A549 (cell line): ENCODE measurements around the gene OGFR. TPM values are rescaled to one million over a fixed set of nuclear protein-coding genes. Genes with fewer than 3 reads are reported as not detected.

Experiments used
- ATAC-seq, 2 experiments: fragments of 200-7000 bp in 1 of 2; fragments of >200 bp in 1 of 2; cut with Nextera tagmentation in 1 of 2; cut with Tn5 transposase in 1 of 2; 3 replicates each; pipeline versions ENCODE4 v1.8.0 to v1.9.1; 2018 to 2020; ENCODE audit warnings: mild to moderate bottlenecking in 1 of 2, moderate library complexity in 1 of 2
- CTCF ChIA-PET: fragments of 300-600 bp; sonication (Branson Sonifier 250); formaldehyde crosslinking; extraction: SDS; loops from one replicate; lab custom pipeline; 2021; ENCODE audit warnings: antibody characterized with exemption, inconsistent platforms; lab: Yijun Ruan, JAX
- POLR2A ChIA-PET: fragments of 350-600 bp; formaldehyde crosslinking; extraction: SDS; loops from one replicate; lab custom pipeline; 2021; ENCODE audit warnings: antibody characterized with exemption, inconsistent platforms; lab: Yijun Ruan, JAX
- DNase-seq, 2 experiments: peaks; one replicate each; pipeline versions ENCODE4 v3.0.0 to v3.0.0-alpha.2; 2011 to 2016; ENCODE audit warnings: low read depth in 1 of 2, low spot score in 1 of 2
- FAIRE-seq: peaks from 2 replicates; lab custom pipeline; 2011; peaks lifted over from hg19 to GRCh38; lab: Jason Lieb, UNC
- H3K27ac ChIP-seq, 2 experiments: fragments of >200 bp; sonication (Bioruptor Twin); formaldehyde crosslinking; 3 replicates each; pipeline ENCODE4 v1.5.1; 2016 to 2017
- H3K4me1 ChIP-seq: fragments of >200 bp; sonication (Bioruptor Twin); formaldehyde crosslinking; 3 replicates; pipeline ENCODE4 v1.6.1; 2016
- H3K4me2 ChIP-seq: fragments of >200 bp; sonication (Bioruptor Twin); formaldehyde crosslinking; 3 replicates; pipeline ENCODE4 v1.6.1; 2016
- H3K4me3 ChIP-seq: fragments of >200 bp; sonication (Bioruptor Twin); formaldehyde crosslinking; 3 replicates; pipeline ENCODE4 v1.5.1; 2016
- H3K9me3 ChIP-seq: fragments of >200 bp; sonication (Bioruptor Twin); formaldehyde crosslinking; 3 replicates; pipeline ENCODE4 v1.6.1; 2016
- CEBPB ChIP-seq, 2 experiments: fragments of >200 bp in 1 of 2; sonication (Bioruptor Twin) in 1 of 2; formaldehyde crosslinking in 1 of 2; IDR thresholded peaks; 2 replicates each; pipeline ENCODE4 v1.6.1; 2012 to 2016
- CHD2 ChIP-seq: fragments of 150-350 bp; IDR thresholded peaks from 2 replicates; pipeline ENCODE4 v1.6.1; 2014; ENCODE audit warnings: low read length; ENCODE audit not compliant: partially characterized antibody
- FOXS1 ChIP-seq: fragments of 250-450 bp; sonication (Bioruptor Pico); IDR thresholded peaks from 2 replicates; pipeline ENCODE4 v1.5.0; 2020; ENCODE audit warnings: mild to moderate bottlenecking, moderate library complexity
- GATA3 ChIP-seq: IDR thresholded peaks from 2 replicates; pipeline ENCODE4 v1.6.1; 2012; ENCODE audit warnings: borderline replicate concordance
- HOXA7 ChIP-seq: fragments of 250-450 bp; sonication (Bioruptor Pico); IDR thresholded peaks from 2 replicates; pipeline ENCODE4 v1.5.0; 2020; ENCODE audit warnings: mild to moderate bottlenecking, moderate library complexity
- JUNB ChIP-seq: fragments of >200 bp; sonication (Bioruptor Twin); formaldehyde crosslinking; IDR thresholded peaks from 2 replicates; pipeline ENCODE4 v1.6.1; 2016
- MYC ChIP-seq: IDR thresholded peaks from 2 replicates; pipeline ENCODE4 v1.6.1; 2012; ENCODE audit warnings: mild to moderate bottlenecking, inconsistent platforms, low read length, improper control_type of control experiment, borderline replicate concordance
- POLR2AphosphoS2 ChIP-seq: conservative IDR thresholded peaks from 2 replicates; pipeline ENCODE4 v1.6.1; 2012; ENCODE audit warnings: low read length, improper control_type of control experiment, inconsistent platforms
- RARB ChIP-seq: fragments of 250-450 bp; sonication (Bioruptor Pico); IDR thresholded peaks from 2 replicates; pipeline ENCODE4 v1.8.0; 2021; ENCODE audit warnings: mild to moderate bottlenecking, moderate library complexity
- WGBS: methylation state at CpG from one replicate; pipeline ENCODE4 v1.1.6; 2017; ENCODE audit errors: missing lambda C conversion rate; 5-methylcytosine and 5-hydroxymethylcytosine counted together
- polyA plus RNA-seq, 4 experiments: library from polyadenylated mRNA; depleted of rRNA in 3 of 4; stranded (reverse); fragments of >200 nt; fragmentation: RNase III in 1 of 4; extraction: RNeasy Plus Mini Kit Qiagen cat#74134 plus additional on column Dnase treatment in 1 of 4; gene quantifications; 2 replicates in 3 of 4; 3 replicates in 1 of 4; pipeline ENCODE4 v1.2.3, GENCODE V29; 2011 to 2017
- TF ChIP-seq, protein P1 (sequence below): fragments of >200 bp; sonication (Bioruptor Twin); formaldehyde crosslinking; IDR thresholded peaks from 2 replicates; pipeline ENCODE4 v1.6.1; 2016
- TF ChIP-seq, protein P2 (sequence below): fragments of >200 bp; sonication (Bioruptor Twin); formaldehyde crosslinking; IDR thresholded peaks from 3 replicates; pipeline ENCODE4 v1.5.1; 2016
- TF ChIP-seq, protein P3 (sequence below): fragments of 450-650 bp; IDR thresholded peaks from 2 replicates; pipeline ENCODE4 v1.6.1; 2014; ENCODE audit warnings: antibody characterized with exemption
- TF ChIP-seq, protein P4 (sequence below): fragments of >200 bp; sonication (Bioruptor Twin); formaldehyde crosslinking; IDR thresholded peaks from 3 replicates; pipeline ENCODE4 v1.6.1; 2016

Gene OGFR
- polyA plus RNA-seq, 2 of the 4 experiments (the other 2 are of a cell fraction), result 15.9 to 35.6 TPM

DNA sequence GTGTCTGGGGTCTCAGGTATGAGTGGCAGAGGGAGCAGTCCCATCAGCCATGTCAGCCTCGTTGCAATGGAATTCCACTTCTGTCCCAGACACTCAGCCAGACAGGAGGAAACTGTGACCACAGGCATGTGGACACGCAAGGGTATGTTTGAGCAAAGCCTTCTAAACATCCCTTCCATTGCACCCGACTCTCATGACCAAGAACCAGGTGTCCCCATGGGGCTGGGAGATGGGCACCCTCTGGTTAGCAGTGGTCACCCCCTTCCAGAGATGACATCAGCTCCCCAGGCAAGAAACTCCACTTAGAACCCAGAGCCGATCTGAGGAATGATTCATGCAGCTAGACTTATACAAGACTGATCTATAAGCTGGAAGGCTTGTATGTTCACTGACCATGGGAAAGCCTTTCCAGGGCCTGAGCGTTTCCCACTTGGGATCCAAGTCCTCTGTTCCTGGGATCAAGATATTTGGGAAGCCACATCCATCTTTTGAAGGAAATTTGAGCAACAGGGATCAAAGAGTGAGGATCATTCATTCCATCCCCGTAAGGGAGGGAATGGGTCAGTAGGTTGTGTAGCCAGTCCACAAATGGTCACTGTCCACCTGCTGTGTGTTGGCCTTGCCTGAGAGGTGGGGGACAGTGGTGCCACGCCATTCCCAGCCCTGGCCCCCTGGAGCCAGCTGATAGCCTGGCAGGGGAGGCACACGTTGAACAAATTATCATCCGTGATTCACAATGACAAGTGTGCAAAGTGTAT is 12.3 kb upstream of the OGFR start (continued):
- TF ChIP-seq CEBPB (IDR thresholded peaks at IDR 0.05) (no peak), POLR2AphosphoS2 (no peak), FOXS1 (CRISPR knock-in tag) (no peak), CHD2 (no peak), MYC (no peak), RARB (no peak)
- TF ChIP-seq, protein P1, sequence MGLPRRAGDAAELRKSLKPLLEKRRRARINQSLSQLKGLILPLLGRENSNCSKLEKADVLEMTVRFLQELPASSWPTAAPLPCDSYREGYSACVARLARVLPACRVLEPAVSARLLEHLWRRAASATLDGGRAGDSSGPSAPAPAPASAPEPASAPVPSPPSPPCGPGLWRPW, result no peak
- TF ChIP-seq, protein P2, sequence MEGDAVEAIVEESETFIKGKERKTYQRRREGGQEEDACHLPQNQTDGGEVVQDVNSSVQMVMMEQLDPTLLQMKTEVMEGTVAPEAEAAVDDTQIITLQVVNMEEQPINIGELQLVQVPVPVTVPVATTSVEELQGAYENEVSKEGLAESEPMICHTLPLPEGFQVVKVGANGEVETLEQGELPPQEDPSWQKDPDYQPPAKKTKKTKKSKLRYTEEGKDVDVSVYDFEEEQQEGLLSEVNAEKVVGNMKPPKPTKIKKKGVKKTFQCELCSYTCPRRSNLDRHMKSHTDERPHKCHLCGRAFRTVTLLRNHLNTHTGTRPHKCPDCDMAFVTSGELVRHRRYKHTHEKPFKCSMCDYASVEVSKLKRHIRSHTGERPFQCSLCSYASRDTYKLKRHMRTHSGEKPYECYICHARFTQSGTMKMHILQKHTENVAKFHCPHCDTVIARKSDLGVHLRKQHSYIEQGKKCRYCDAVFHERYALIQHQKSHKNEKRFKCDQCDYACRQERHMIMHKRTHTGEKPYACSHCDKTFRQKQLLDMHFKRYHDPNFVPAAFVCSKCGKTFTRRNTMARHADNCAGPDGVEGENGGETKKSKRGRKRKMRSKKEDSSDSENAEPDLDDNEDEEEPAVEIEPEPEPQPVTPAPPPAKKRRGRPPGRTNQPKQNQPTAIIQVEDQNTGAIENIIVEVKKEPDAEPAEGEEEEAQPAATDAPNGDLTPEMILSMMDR, result no peak

DNA sequence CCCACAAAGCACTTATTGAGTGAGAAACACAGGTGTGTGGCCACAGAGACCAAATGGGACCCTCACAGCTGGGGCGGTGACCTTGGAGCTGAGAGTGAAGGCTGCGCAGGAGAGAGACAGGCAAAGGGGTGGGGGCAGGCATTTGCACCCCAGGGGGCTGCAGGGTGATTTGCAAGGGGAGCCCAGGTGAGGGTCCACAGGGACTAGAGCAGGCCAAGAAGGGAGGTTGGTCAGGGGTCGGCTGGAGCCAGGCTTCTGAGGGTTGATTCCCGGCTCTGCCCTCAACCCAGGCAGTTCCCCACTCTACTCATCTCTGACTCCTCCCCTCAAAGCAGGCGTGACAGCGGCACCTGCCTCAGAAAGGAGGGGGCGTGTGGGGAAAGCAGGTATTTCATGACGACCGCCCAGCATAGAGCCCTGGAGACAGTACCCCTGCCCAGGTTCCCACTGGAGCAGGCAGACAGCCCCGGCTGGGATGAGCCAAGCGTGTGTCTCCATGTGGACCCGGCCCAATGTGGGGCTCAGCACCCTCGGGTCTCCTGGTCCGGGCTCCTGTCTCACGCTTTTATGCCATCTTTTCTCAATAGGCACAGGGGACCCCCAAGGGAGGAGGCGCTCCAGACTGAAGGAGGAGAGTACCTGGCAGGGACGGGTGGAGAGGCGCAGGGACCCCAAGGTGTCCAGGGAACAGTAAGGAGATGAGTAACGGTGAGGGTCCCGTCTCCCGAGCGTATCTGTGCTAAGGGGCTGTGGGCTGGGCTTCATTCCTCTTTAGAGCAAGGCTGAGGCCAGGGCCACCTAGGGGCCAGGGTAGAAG is 11.5 kb upstream of the OGFR start:
- ATAC-seq, result no peak
- no peak for FAIRE-seq
- Histone ChIP-seq H3K4me1 (peaks cover 24% of the 10 kb centered on the region), H3K27ac (peak overlapping the region; percentile 77 to 81; a peak in 5 of 6 replicates), H3K4me3 (no peak overlapping the region), H3K4me2 (peak overlapping the region; percentile 87), H3K9me3 (no peaks in the 10 kb centered on the region)
- POLR2A ChIA-PET, result interaction anchor here (1.4 to 1.7 kb wide), 2 partner anchors 9 to 89 kb away, joined by 3 to 16 read pairs; no protein-coding TSS in a partner anchor
- CTCF ChIA-PET, result interaction anchor here (0.7 to 10.3 kb wide), 22 partner anchors 11 to 383 kb away, joined by 3 to 311 read pairs (median 16); partner anchors contain the start of gene NTSR1
- WGBS, result 82% methylated on average over 21 of the region's 22 CpGs
- no peak for DNase-seq
- TF ChIP-seq GATA3, result no peak
- TF ChIP-seq, protein P1, result no peak
- TF ChIP-seq CEBPB (IDR thresholded peaks at IDR 0.05), result no peak
- no peak for TF ChIP-seq JUNB
- no peak for TF ChIP-seq HOXA7 (CRISPR knock-in tag)

DNA sequence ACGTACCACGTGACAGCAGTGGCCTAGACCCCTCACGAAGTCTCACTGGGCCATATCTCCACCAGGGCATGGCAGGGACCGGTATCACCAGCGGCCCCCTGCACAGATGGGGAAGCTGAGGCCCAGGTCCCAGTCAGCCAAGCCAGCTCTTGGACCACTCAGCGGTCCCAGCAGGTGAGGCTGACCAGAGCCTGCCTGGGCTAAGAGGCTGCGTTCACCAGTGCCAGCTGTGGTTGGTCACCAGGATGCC is 11.0 kb upstream of the OGFR start:
- WGBS, result 43% methylated on average over 3 of the region's 7 CpGs
- ChIA-PET CTCF (interaction anchor here (1.0 to 10.3 kb wide), 5 partner anchors 14 to 177 kb away, joined by 3 to 311 read pairs (median 12); partner anchors contain the start of gene NTSR1), POLR2A (interaction anchor here (0.9 to 1.7 kb wide), 8 partner anchors 9 to 170 kb away, joined by 3 to 16 read pairs (median 5); partner anchors contain the start of gene SLCO4A1)
- FAIRE-seq (no peak), ATAC-seq (no peak), DNase-seq (no peak)
- Histone ChIP-seq H3K9me3 (no peaks in the 10 kb centered on the region), H3K4me3 (peak overlapping the region; percentile 28; the same call in 1 of the 3 replicates), H3K27ac (peak overlapping the region; percentile 77 to 81), H3K4me1 (peaks cover 29% of the 10 kb centered on the region), H3K4me2 (peak overlapping the region; percentile 87)
- TF ChIP-seq, protein P3, sequence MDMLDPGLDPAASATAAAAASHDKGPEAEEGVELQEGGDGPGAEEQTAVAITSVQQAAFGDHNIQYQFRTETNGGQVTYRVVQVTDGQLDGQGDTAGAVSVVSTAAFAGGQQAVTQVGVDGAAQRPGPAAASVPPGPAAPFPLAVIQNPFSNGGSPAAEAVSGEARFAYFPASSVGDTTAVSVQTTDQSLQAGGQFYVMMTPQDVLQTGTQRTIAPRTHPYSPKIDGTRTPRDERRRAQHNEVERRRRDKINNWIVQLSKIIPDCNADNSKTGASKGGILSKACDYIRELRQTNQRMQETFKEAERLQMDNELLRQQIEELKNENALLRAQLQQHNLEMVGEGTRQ, result peak; percentile 57
- TF ChIP-seq, protein P4, sequence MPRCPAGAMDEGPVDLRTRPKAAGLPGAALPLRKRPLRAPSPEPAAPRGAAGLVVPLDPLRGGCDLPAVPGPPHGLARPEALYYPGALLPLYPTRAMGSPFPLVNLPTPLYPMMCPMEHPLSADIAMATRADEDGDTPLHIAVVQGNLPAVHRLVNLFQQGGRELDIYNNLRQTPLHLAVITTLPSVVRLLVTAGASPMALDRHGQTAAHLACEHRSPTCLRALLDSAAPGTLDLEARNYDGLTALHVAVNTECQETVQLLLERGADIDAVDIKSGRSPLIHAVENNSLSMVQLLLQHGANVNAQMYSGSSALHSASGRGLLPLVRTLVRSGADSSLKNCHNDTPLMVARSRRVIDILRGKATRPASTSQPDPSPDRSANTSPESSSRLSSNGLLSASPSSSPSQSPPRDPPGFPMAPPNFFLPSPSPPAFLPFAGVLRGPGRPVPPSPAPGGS, result no peak
